Testis (tissue), 3 donors: Measurements from ENCODE around the gene IYD. TPM values are rescaled to one million over a fixed set of nuclear protein-coding genes. Genes with fewer than 3 reads are reported as not detected.

ENCODE experiments used
- DNase-seq: peaks from one replicate; pipeline ENCODE4 v3.0.0-alpha.2; 2019
- H3K27ac ChIP-seq, 2 donors: fragments of 200-600 bp; sonication (generic); one replicate each; pipeline ENCODE4 v1.5.1; 2019
- H3K27me3 ChIP-seq: fragments of 200-600 bp; sonication (generic); one replicate; pipeline ENCODE4 v1.5.1; 2019
- H3K36me3 ChIP-seq: fragments of 200-600 bp; sonication (generic); one replicate; pipeline ENCODE4 v1.5.1; 2017; ENCODE audit warnings: low read depth; ENCODE audit errors: missing control alignments
- H3K4me1 ChIP-seq: fragments of 200-600 bp; sonication (generic); one replicate; pipeline ENCODE4 v1.5.1; 2019
- H3K4me3 ChIP-seq, 2 donors: fragments of 200-600 bp; sonication (generic); one replicate each; pipeline ENCODE4 v1.5.1; 2017 to 2019
- H3K9me3 ChIP-seq: fragments of 200-600 bp; sonication (generic); one replicate; pipeline ENCODE4 v1.5.1; 2017
- CTCF ChIP-seq, 3 experiments: fragments of 450-650 bp in 2 of 3; fragments of 200-600 bp in 1 of 3; sonication (generic) in 1 of 3; IDR thresholded peaks; one replicate each; pipeline ENCODE4 v1.5.1; 2016 to 2019; ENCODE audit warnings: antibody characterized with exemption in 3 of 3, mild to moderate bottlenecking in 2 of 3, moderate library complexity in 1 of 3
- POLR2A ChIP-seq: fragments of 450-650 bp; IDR thresholded peaks from one replicate; pipeline ENCODE4 v1.6.1; 2017; ENCODE audit warnings: antibody characterized with exemption, mild to moderate bottlenecking, moderate library complexity
- WGBS, 2 donors: methylation state at CpG; one replicate each; pipeline ENCODE4 v1.1.5; 2018; 5-methylcytosine and 5-hydroxymethylcytosine counted together
- intact Hi-C: fragments of 100-400 bp; cut with DNase I; formaldehyde crosslinking; loops from one replicate; pipeline ENCODE4 v1.15.1; 2023; ENCODE audit warnings: low total_unique reads
- polyA plus RNA-seq: library from polyadenylated mRNA; stranded (reverse); fragments of 350-450 nt; fragmentation: Illumina TruSeq; extraction: RNeasy Lipid Tissue Mini Kit (QIAGEN cat#74804); gene quantifications from one replicate; pipeline ENCODE4 v1.2.3, GENCODE V29; 2014; ENCODE audit warnings: low read depth, low replicate concordance; ENCODE audit not compliant: insufficient read depth
- total RNA-seq, 2 donors: library from RNA; depleted of rRNA; stranded (reverse); fragments of >200 nt; gene quantifications; one replicate each; pipeline ENCODE4 v1.2.3, GENCODE V29; 2016

Gene IYD
- total and polyA plus RNA-seq, 3 donors from 2014 or later, result 0.24 to 1.6 (median 0.45) TPM

GRCh38 chr6:150435360-150435759, 66.5 kb downstream of the IYD start:
- Histone ChIP-seq H3K9me3 (no peaks in the 10 kb centered on the region), H3K4me3 (no peak overlapping the region), H3K4me1 (no peaks in the 10 kb centered on the region), H3K36me3 (no peaks in the 10 kb centered on the region), H3K27me3 (no peaks in the 10 kb centered on the region), H3K27ac (no peak overlapping the region)
- no peak for DNase-seq
- TF ChIP-seq POLR2A (no peak), CTCF (IDR thresholded peaks at IDR 0.05) (no peak)
- intact Hi-C loops, result no loop called here
- 91 to 97% methylated on average over 3 of the region's 3 CpGs for WGBS, 2 donors

- no peaks in the 10 kb centered on the region for H3K4me1 ChIP-seq
- no peaks in the 10 kb centered on the region for H3K36me3 ChIP-seq
- WGBS, 2 donors, result 56 to 62% methylated on average over 10 of the region's 10 CpGs
- H3K4me3 ChIP-seq, result no peak overlapping the region
- no peaks in the 10 kb centered on the region for H3K27me3 ChIP-seq
- no peak overlapping the region for H3K27ac ChIP-seq
- no peak for TF ChIP-seq POLR2A
- TF ChIP-seq CTCF (IDR thresholded peaks at IDR 0.05), result no peak
- intact Hi-C loops, result no loop called here
- H3K9me3 ChIP-seq, result no peaks in the 10 kb centered on the region
- no peak for DNase-seq
Observed at GRCh38 chr6:150435832-150436231, 67.0 kb downstream of the IYD start.

GRCh38 chr6:150439373-150439772, 70.6 kb downstream of the IYD start:
- H3K36me3 ChIP-seq, result no peaks in the 10 kb centered on the region
- no peak overlapping the region for H3K4me3 ChIP-seq
- DNase-seq, result no peak
- intact Hi-C loops, result no loop called here
- TF ChIP-seq POLR2A, result no peak
- TF ChIP-seq CTCF (IDR thresholded peaks at IDR 0.05), result no peak
- WGBS, 2 donors, result 85 to 86% methylated on average over 8 of the region's 8 CpGs
- no peaks in the 10 kb centered on the region for H3K27me3 ChIP-seq
- no peak overlapping the region for H3K27ac ChIP-seq
- H3K9me3 ChIP-seq, result no peaks in the 10 kb centered on the region
- H3K4me1 ChIP-seq, result no peaks in the 10 kb centered on the region

GRCh38 chr6:150443621-150444020, 74.8 kb downstream of the IYD start:
- WGBS, 2 donors, result 58 to 59% methylated on average over 4 of the region's 5 CpGs
- intact Hi-C loops, result no loop called here
- TF ChIP-seq POLR2A (no peak), CTCF (IDR thresholded peaks at IDR 0.05) (no peak)
- H3K4me1 ChIP-seq, result no peaks in the 10 kb centered on the region
- DNase-seq, result no peak
- no peak overlapping the region for H3K27ac ChIP-seq
- no peaks in the 10 kb centered on the region for H3K9me3 ChIP-seq
- no peaks in the 10 kb centered on the region for H3K27me3 ChIP-seq
- no peak overlapping the region for H3K4me3 ChIP-seq
- H3K36me3 ChIP-seq, result no peaks in the 10 kb centered on the region

- Histone ChIP-seq H3K4me1 (no peaks in the 10 kb centered on the region), H3K27ac (no peak overlapping the region), H3K27me3 (no peaks in the 10 kb centered on the region), H3K36me3 (no peaks in the 10 kb centered on the region), H3K4me3 (no peak overlapping the region), H3K9me3 (no peaks in the 10 kb centered on the region)
- TF ChIP-seq POLR2A (no peak), CTCF (IDR thresholded peaks at IDR 0.05) (no peak)
- WGBS, 2 donors, result 68 to 77% methylated on average over 6 of the region's 6 CpGs
- intact Hi-C loops, result no loop called here
- no peak for DNase-seq
Observed at GRCh38 chr6:150444308-150444707, 75.5 kb downstream of the IYD start.
